ENCODE results near the gene NKIRAS2. TPM values are rescaled to one million over a fixed set of nuclear protein-coding genes. Genes with fewer than 3 reads are reported as not detected.

The NKIRAS2 gene
- total RNA-seq, 1 donor from 2014 or later: 23.7 TPM

GRCh38 chr17:41974658-41975057 lies 45.2 kb upstream of the NKIRAS2 start:
- no peaks in the 10 kb centered on the region for H3K4me1 Mint-ChIP-seq
- no peaks in the 10 kb centered on the region for H3K27me3 ChIP-seq
- DNase-seq (ENCODE audit: low spot score): no peak
- no peak overlapping the region for H2AFZ ChIP-seq (replicated peaks)
- no peak overlapping the region for H3K27ac Mint-ChIP-seq
- no peak overlapping the region for H3K4me3 Mint-ChIP-seq
- no peaks in the 10 kb centered on the region for H3K27me3 Mint-ChIP-seq (ENCODE audit: insufficient read depth, low read depth)
- H3K4me1 ChIP-seq: no peaks in the 10 kb centered on the region
- H3K9ac ChIP-seq: no peak overlapping the region
- peaks cover 36% of the 10 kb centered on the region for H4K20me1 ChIP-seq (ENCODE audit: low read depth)
- TF ChIP-seq EZH2phosphoT487 (IDR thresholded peaks at IDR 0.05) (no peak), CTCF (IDR thresholded peaks at IDR 0.05) (no peak), EZH2 (IDR thresholded peaks at IDR 0.05) (no peak)
- peaks cover 26% of the 10 kb centered on the region for H3K36me3 Mint-ChIP-seq
- peaks cover 12% of the 10 kb centered on the region for H3F3A ChIP-seq (ENCODE audit: low read depth)
- no peak overlapping the region for H3K4me2 ChIP-seq
- no peaks in the 10 kb centered on the region for H3K36me3 ChIP-seq
- H3K9me3 Mint-ChIP-seq: no peaks in the 10 kb centered on the region
- no peaks in the 10 kb centered on the region for H3K9me3 ChIP-seq (ENCODE audit: low read depth)
- H3K4me3 ChIP-seq: no peak overlapping the region
- peaks cover 16% of the 10 kb centered on the region for H3K79me2 ChIP-seq (ENCODE audit: low read depth)
- no peak overlapping the region for H3K27ac ChIP-seq

- Histone ChIP-seq H3K27me3 (no peaks in the 10 kb centered on the region), H3K27ac (no peak overlapping the region), H3K9me3 (ENCODE audit: low read depth) (no peaks in the 10 kb centered on the region), H3K4me3 (no peak overlapping the region), H3K9ac (no peak overlapping the region), H3K36me3 (no peaks in the 10 kb centered on the region), H2AFZ (replicated peaks) (no peak overlapping the region), H3K79me2 (ENCODE audit: low read depth) (peaks cover 9% of the 10 kb centered on the region), H3K4me2 (no peak overlapping the region), H3K4me1 (no peaks in the 10 kb centered on the region), H4K20me1 (ENCODE audit: low read depth) (peaks cover 30% of the 10 kb centered on the region), H3F3A (ENCODE audit: low read depth) (peaks cover 12% of the 10 kb centered on the region)
- DNase-seq (ENCODE audit: low spot score): no peak
- Mint-ChIP-seq H3K4me3 (no peak overlapping the region), H3K9me3 (no peaks in the 10 kb centered on the region), H3K27me3 (ENCODE audit: insufficient read depth, low read depth) (no peaks in the 10 kb centered on the region), H3K4me1 (no peaks in the 10 kb centered on the region), H3K36me3 (peaks cover 28% of the 10 kb centered on the region), H3K27ac (no peak overlapping the region)
- TF ChIP-seq EZH2 (IDR thresholded peaks at IDR 0.05) (no peak), EZH2phosphoT487 (IDR thresholded peaks at IDR 0.05) (no peak), CTCF (IDR thresholded peaks at IDR 0.05) (no peak)
These were observed 44.5 kb upstream of the NKIRAS2 start for GRCh38 chr17:41975099-41976083.

GRCh38 chr17:41976142-41976768 lies 43.6 kb upstream of the NKIRAS2 start:
- TF ChIP-seq CTCF (IDR thresholded peaks at IDR 0.05): no peak
- no peak for TF ChIP-seq EZH2phosphoT487 (IDR thresholded peaks at IDR 0.05)
- no peak for TF ChIP-seq EZH2 (IDR thresholded peaks at IDR 0.05)
- Histone ChIP-seq H3K36me3 (no peaks in the 10 kb centered on the region), H2AFZ (replicated peaks) (no peak overlapping the region), H3K4me1 (no peaks in the 10 kb centered on the region), H3K27me3 (no peaks in the 10 kb centered on the region), H3F3A (ENCODE audit: low read depth) (peaks cover 8% of the 10 kb centered on the region), H3K9me3 (ENCODE audit: low read depth) (no peaks in the 10 kb centered on the region), H3K4me2 (no peak overlapping the region), H3K27ac (no peak overlapping the region), H4K20me1 (ENCODE audit: low read depth) (peaks cover 23% of the 10 kb centered on the region), H3K79me2 (ENCODE audit: low read depth) (peaks cover under 1% of the 10 kb centered on the region), H3K4me3 (no peak overlapping the region), H3K9ac (no peak overlapping the region)
- Mint-ChIP-seq H3K27me3 (ENCODE audit: insufficient read depth, low read depth) (peaks cover 2% of the 10 kb centered on the region), H3K4me1 (no peaks in the 10 kb centered on the region), H3K9me3 (no peaks in the 10 kb centered on the region), H3K36me3 (peaks cover 29% of the 10 kb centered on the region), H3K4me3 (no peak overlapping the region), H3K27ac (no peak overlapping the region)
- no peak for DNase-seq (ENCODE audit: low spot score)

Measured in neural progenitor cell (in vitro differentiated cells).